Neutrophil (primary cell): Measurements from ENCODE around the gene NBEAL2.
A peak's percentile ranks its signal among the peaks of the same experiment; 100 is the strongest.

ENCODE experiments used
- H3K27ac ChIP-seq: fragments of 200-600 bp; sonication (generic); 2 replicates; pipeline ENCODE4 v1.5.1; 2016; ENCODE audit warnings: mild to moderate bottlenecking, moderate library complexity
- H3K27me3 ChIP-seq: fragments of 200-600 bp; sonication (generic); 2 replicates; pipeline ENCODE4 v1.6.0; 2016; ENCODE audit warnings: mild to moderate bottlenecking
- H3K36me3 ChIP-seq: fragments of 200-600 bp; sonication (generic); 2 replicates; pipeline ENCODE4 v1.5.1; 2017
- H3K4me1 ChIP-seq, 2 experiments: fragments of 200-600 bp in 1 of 2; sonication (generic) in 1 of 2; 1 replicate in 1 of 2; 2 replicates in 1 of 2; pipeline versions ENCODE4 v1.5.1 to v1.6.1; 2013 to 2016; ENCODE audit warnings: low read depth in 1 of 2, low read length in 1 of 2, mild to moderate bottlenecking in 1 of 2, moderate library complexity in 1 of 2; ENCODE audit not compliant: control insufficient read depth in 1 of 2, insufficient read depth in 1 of 2
- H3K4me3 ChIP-seq, 2 experiments: fragments of 200-600 bp in 1 of 2; sonication (generic) in 1 of 2; 1 replicate in 1 of 2; 2 replicates in 1 of 2; pipeline ENCODE4 v1.5.1; 2013 to 2016; ENCODE audit warnings: low read depth in 1 of 2, low read length in 1 of 2, mild to moderate bottlenecking in 1 of 2, moderate library complexity in 1 of 2
- H3K9me3 ChIP-seq: fragments of 200-600 bp; sonication (generic); 2 replicates; pipeline ENCODE4 v1.5.1; 2016
- TF ChIP-seq, protein P1 (sequence below): fragments of 200-600 bp; sonication (generic); IDR thresholded peaks from 2 replicates; pipeline ENCODE4 v1.5.1; 2016; ENCODE audit warnings: antibody characterized with exemption

Gene NBEAL2

DNA sequence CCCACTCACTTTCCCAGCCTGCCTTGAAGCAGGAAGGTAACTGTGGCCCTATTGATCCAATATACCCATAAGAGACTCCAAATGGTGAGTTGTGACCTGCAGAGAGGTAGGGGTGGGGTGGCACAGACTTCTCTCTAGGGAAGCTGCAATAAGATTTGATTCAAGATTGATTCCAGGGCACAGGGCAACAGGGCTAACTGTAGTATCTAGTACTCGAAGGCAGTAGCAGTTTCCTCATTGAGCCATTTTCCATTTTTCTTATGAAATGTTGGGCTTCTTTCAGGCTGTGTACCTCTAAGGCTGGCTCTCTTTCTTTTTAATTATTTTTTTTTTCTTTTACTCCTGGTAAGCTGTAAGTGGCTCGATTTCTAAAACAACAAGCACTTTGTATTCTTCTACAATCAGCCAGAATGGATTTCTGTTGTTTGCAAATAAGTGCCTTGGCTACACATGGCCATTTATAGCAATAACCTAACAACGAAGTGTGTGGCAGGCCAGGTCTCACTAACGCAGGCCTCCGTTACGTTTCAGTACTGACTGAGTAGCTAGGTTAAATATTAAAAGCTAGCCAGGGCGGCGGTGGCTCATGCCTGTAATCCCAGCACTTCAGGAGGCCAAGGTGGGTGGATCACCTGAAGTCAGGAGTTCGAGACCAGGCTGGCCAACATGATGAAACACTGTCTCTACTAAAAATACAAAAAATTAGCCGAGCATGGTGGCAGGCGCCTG is 22.2 kb upstream of the NBEAL2 start:
- Histone ChIP-seq H3K36me3 (no peaks in the 10 kb centered on the region), H3K27ac (peak overlapping the region; percentile 28), H3K4me3 (no peak overlapping the region), H3K9me3 (no peaks in the 10 kb centered on the region), H3K27me3 (no peaks in the 10 kb centered on the region), H3K4me1 (peaks cover 86 to 87% of the 10 kb centered on the region in 2 experiments)
- TF ChIP-seq, protein P1, sequence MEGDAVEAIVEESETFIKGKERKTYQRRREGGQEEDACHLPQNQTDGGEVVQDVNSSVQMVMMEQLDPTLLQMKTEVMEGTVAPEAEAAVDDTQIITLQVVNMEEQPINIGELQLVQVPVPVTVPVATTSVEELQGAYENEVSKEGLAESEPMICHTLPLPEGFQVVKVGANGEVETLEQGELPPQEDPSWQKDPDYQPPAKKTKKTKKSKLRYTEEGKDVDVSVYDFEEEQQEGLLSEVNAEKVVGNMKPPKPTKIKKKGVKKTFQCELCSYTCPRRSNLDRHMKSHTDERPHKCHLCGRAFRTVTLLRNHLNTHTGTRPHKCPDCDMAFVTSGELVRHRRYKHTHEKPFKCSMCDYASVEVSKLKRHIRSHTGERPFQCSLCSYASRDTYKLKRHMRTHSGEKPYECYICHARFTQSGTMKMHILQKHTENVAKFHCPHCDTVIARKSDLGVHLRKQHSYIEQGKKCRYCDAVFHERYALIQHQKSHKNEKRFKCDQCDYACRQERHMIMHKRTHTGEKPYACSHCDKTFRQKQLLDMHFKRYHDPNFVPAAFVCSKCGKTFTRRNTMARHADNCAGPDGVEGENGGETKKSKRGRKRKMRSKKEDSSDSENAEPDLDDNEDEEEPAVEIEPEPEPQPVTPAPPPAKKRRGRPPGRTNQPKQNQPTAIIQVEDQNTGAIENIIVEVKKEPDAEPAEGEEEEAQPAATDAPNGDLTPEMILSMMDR = no peak

DNA sequence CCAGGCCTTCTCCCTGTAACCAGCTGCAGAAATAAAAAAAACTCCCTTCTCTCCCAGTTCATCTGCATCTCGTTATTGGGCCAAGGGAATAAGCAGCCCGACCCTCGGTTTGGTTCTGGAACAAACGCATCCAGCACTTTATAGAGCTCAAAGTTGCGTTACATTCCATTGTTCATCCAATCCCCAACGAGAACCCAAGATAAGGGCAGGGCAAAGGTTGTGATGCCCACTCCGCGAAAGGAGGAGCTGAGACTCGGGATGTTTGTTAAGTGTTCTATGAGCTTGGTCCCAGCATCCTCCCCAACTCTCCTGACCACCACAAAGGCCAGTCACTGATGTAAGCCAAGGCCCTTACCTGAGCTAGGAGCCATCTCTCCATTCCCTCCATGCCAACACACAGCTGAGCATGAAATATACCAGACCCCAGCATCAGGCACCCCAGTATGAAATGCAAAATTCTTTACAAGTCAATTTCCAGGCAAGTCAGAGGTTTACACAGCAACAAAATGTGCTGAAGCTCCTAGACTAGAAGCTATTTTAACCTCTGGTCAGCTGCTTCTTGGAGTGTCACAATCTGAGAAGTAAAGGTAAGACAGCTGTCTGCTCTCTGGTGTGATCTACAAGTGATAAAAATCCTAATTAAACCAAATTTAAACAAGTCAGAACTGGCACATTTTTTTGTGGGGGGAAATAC is 20.9 kb upstream of the NBEAL2 start:
- Histone ChIP-seq H3K4me3 (no peak overlapping the region), H3K27ac (peak overlapping the region; percentile 61)
- TF ChIP-seq, protein P1 = no peak

DNA sequence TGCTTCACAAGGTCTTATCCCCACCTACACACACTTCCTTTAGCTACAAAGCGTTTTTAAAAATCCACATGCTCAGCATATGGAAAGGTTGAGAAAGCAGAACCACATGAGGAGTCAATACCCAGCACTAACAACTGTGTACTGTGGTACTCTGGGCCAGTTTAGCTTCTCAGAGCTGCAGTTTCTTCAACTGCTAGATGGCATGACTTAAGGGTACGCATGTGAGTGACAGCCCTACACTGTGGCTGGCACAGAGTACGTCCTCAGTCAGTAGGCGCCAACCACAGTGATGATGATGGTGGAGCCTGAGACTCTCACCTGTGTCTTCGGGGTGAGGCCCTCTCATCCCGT is 20.3 kb upstream of the NBEAL2 start:
- peaks cover 74 to 77% of the 10 kb centered on the region in 2 experiments for H3K4me1 ChIP-seq
- no peaks in the 10 kb centered on the region for H3K9me3 ChIP-seq
- no peaks in the 10 kb centered on the region for H3K36me3 ChIP-seq
- no peaks in the 10 kb centered on the region for H3K27me3 ChIP-seq
- peak overlapping the region; percentile 61 for H3K27ac ChIP-seq
- TF ChIP-seq, protein P1 = no peak
- H3K4me3 ChIP-seq = no peak overlapping the region

More for the DNA sequence above, 20.9 kb upstream of the NBEAL2 start:
- H3K4me1 ChIP-seq = peaks cover 79% of the 10 kb centered on the region in 2 experiments
- no peaks in the 10 kb centered on the region for H3K9me3 ChIP-seq
- H3K36me3 ChIP-seq = no peaks in the 10 kb centered on the region
- no peaks in the 10 kb centered on the region for H3K27me3 ChIP-seq

DNA sequence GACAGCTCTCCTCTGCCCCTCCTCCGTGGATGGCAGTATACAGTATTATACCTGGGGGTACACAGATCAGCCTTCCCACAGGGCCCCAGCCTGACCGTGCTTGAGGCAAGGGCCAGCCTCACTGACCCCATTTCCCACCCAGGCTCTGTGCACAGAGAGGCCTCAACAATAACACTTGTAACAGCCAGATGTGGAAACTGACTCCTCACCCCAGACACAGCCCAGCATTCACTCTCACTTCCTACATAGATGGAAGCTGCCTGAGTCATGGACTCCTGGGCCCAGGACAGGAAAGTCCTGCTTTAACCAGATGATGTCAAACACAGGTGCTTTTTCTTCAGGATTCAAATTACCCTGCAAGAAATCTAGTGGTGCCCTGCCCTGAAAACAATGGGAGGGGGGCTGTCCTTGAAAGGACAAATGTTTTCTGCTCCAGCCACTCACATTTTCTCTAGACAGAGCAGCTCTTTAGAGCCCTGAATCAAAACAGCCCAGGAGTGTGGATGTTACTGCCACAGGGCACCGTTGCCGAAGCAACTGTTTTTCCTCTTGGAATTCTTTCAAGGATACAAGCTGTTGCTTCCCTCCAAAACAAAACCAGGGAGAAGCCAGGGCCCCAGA is 19.3 kb upstream of the NBEAL2 start:
- H3K27me3 ChIP-seq = no peaks in the 10 kb centered on the region
- peaks cover 69 to 75% of the 10 kb centered on the region in 2 experiments for H3K4me1 ChIP-seq
- peak overlapping the region; percentile 61 for H3K27ac ChIP-seq
- no peak overlapping the region for H3K4me3 ChIP-seq
- H3K9me3 ChIP-seq = no peaks in the 10 kb centered on the region
- TF ChIP-seq, protein P1 = no peak
- H3K36me3 ChIP-seq = no peaks in the 10 kb centered on the region

DNA sequence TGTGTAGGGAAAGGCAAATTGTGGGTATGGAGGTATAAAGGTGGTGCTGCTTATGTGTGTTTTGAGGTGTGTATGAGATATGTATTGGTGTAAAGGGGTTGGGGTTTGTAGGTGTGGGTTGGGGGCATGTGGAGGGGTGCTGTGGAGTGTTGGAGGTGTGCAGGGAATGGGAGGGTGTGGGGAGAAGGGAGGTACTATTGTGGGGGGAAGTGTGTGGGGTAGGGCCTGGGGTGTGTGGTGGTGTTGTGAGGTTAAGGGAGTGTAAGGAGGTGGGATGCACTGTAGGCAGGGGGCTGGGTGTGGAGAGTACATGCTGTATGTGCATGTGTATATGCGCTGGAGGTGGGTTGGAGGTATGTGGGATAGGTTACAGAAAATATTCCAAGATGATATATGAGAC is 18.6 kb upstream of the NBEAL2 start:
- Histone ChIP-seq H3K27ac (no peak overlapping the region), H3K27me3 (no peaks in the 10 kb centered on the region), H3K4me3 (no peak overlapping the region), H3K9me3 (no peaks in the 10 kb centered on the region), H3K36me3 (no peaks in the 10 kb centered on the region), H3K4me1 (peaks cover 69 to 75% of the 10 kb centered on the region in 2 experiments)
- TF ChIP-seq, protein P1 = no peak
